Activated CD8-positive, alpha-beta memory T cell treated with anti-CD3 and anti-CD28 coated beads, Interleukin-2, amount 50 U/mL, for 48 hours (primary cell): ENCODE results near the gene IMPDH2.
"Not testable (repeated sequence)": the region's sequence is repeated elsewhere in the genome, so short reads cannot be mapped to it uniquely, and the experiment has no call there.

Source experiments
- DNase-seq: peaks from one replicate; pipeline ENCODE4 v3.0.0-alpha.2; 2020

IMPDH2 gene

GRCh38 chr3:49021213-49021812 lies 7.9 kb downstream of the IMPDH2 start:
- DNase-seq = peak; percentile 99

- no peak for DNase-seq
Observed at GRCh38 chr3:49020330-49021212, 8.6 kb downstream of the IMPDH2 start.

GRCh38 chr3:49019941-49020329 lies 9.3 kb downstream of the IMPDH2 start:
- no peak for DNase-seq

GRCh38 chr3:49018707-49019006 lies 10.5 kb downstream of the IMPDH2 start:
- no peak for DNase-seq

- DNase-seq = peak; percentile 85
Observed at GRCh38 chr3:49017971-49018706, 11.1 kb downstream of the IMPDH2 start, which contains the start of gene DALRD3. Gene DALRD3 (minus strand): TSS chr3:49018580. CDS start chr3:49018564, 16 bp downstream.

- DNase-seq = no peak
Observed at GRCh38 chr3:49017229-49017970, 11.8 kb downstream of the IMPDH2 start.

GRCh38 chr3:49016414-49017228 lies 12.6 kb downstream of the IMPDH2 start:
- no peak for DNase-seq

GRCh38 chr3:49015765-49016164 lies 13.4 kb downstream of the IMPDH2 start:
- DNase-seq = no peak

- DNase-seq = no peak
Observed at GRCh38 chr3:49015072-49015471, 14.1 kb downstream of the IMPDH2 start.

GRCh38 chr3:49013738-49014660 lies 15.2 kb downstream of the IMPDH2 start:
- DNase-seq = no peak

GRCh38 chr3:49013113-49013737 lies 16.0 kb downstream of the IMPDH2 start:
- DNase-seq = no peak

GRCh38 chr3:49012441-49013017 lies 16.7 kb downstream of the IMPDH2 start:
- DNase-seq = peak; percentile 53

GRCh38 chr3:49009396-49009795 lies 19.8 kb downstream of the IMPDH2 start:
- DNase-seq = no peak

GRCh38 chr3:49008627-49009026 lies 20.6 kb downstream of the IMPDH2 start:
- DNase-seq = not testable (repeated sequence)

GRCh38 chr3:49007771-49008528 lies 21.2 kb downstream of the IMPDH2 start:
- DNase-seq = peak; percentile 92

- peak; percentile 98 for DNase-seq
Observed at GRCh38 chr3:49007068-49007770, 22.0 kb downstream of the IMPDH2 start, which contains the start of gene WDR6. Gene WDR6 (plus strand): TSS chr3:49007391. CDS start chr3:49007432, 41 bp downstream.

GRCh38 chr3:49006408-49007067 lies 22.7 kb downstream of the IMPDH2 start:
- no peak for DNase-seq

- no peak for DNase-seq
Observed at GRCh38 chr3:49005998-49006397, 23.2 kb downstream of the IMPDH2 start.
